Testis (tissue), 3 donors: Measurements from ENCODE around the gene HEATR5A. TPM values are rescaled to one million over a fixed set of nuclear protein-coding genes. Genes with fewer than 3 reads are reported as not detected.

Experiments
- DNase-seq: peaks from one replicate; pipeline ENCODE4 v3.0.0-alpha.2; 2019
- H3K27ac ChIP-seq, 2 donors: fragments of 200-600 bp; sonication (generic); one replicate each; pipeline ENCODE4 v1.5.1; 2019
- H3K27me3 ChIP-seq: fragments of 200-600 bp; sonication (generic); one replicate; pipeline ENCODE4 v1.5.1; 2019
- H3K36me3 ChIP-seq: fragments of 200-600 bp; sonication (generic); one replicate; pipeline ENCODE4 v1.5.1; 2017; ENCODE audit warnings: low read depth; ENCODE audit errors: missing control alignments
- H3K4me1 ChIP-seq: fragments of 200-600 bp; sonication (generic); one replicate; pipeline ENCODE4 v1.5.1; 2019
- H3K4me3 ChIP-seq, 2 donors: fragments of 200-600 bp; sonication (generic); one replicate each; pipeline ENCODE4 v1.5.1; 2017 to 2019
- H3K9me3 ChIP-seq: fragments of 200-600 bp; sonication (generic); one replicate; pipeline ENCODE4 v1.5.1; 2017
- POLR2A ChIP-seq: fragments of 450-650 bp; IDR thresholded peaks from one replicate; pipeline ENCODE4 v1.6.1; 2017; ENCODE audit warnings: antibody characterized with exemption, mild to moderate bottlenecking, moderate library complexity
- WGBS, 2 donors: methylation state at CpG; one replicate each; pipeline ENCODE4 v1.1.5; 2018; 5-methylcytosine and 5-hydroxymethylcytosine counted together
- intact Hi-C: fragments of 100-400 bp; cut with DNase I; formaldehyde crosslinking; loops from one replicate; pipeline ENCODE4 v1.15.1; 2023; ENCODE audit warnings: low total_unique reads
- polyA plus RNA-seq: library from polyadenylated mRNA; stranded (reverse); fragments of 350-450 nt; fragmentation: Illumina TruSeq; extraction: RNeasy Lipid Tissue Mini Kit (QIAGEN cat#74804); gene quantifications from one replicate; pipeline ENCODE4 v1.2.3, GENCODE V29; 2014; ENCODE audit warnings: low read depth, low replicate concordance; ENCODE audit not compliant: insufficient read depth
- total RNA-seq, 2 donors: library from RNA; depleted of rRNA; stranded (reverse); fragments of >200 nt; gene quantifications; one replicate each; pipeline ENCODE4 v1.2.3, GENCODE V29; 2016
- TF ChIP-seq, protein P1 (sequence below), 3 experiments: fragments of 450-650 bp in 2 of 3; fragments of 200-600 bp in 1 of 3; sonication (generic) in 1 of 3; IDR thresholded peaks; one replicate each; pipeline ENCODE4 v1.5.1; 2016 to 2019; ENCODE audit warnings: antibody characterized with exemption in 3 of 3, mild to moderate bottlenecking in 2 of 3, moderate library complexity in 1 of 3

The HEATR5A gene
- total and polyA plus RNA-seq, 3 donors from 2014 or later = 19.6 to 39.8 (median 33.0) TPM

DNA sequence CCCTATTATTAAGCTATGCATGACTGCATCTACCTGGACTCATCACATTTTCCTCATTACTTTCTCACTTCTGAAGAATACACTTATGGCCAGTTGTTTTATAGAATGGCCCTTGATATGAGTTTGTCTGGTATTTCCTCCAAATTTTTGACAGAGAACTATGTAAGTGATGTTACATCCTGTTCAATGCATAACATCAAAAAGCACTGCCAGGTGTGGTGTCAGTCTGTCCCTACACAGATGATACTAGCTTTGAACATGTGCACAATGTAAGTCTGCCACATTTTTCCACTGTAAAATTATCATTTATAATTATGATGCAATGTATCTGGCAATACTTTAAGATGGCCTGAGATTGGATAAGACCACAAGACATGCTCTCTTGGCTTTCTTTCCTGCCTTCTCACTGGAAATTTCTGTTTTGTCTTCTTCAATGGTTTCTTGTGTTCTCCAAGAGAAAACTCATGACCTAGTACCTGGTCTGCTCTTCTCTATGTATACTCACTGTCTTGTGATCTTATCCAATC is 28.3 kb downstream of the HEATR5A start:
- Histone ChIP-seq H3K4me3 (no peak overlapping the region), H3K27me3 (no peaks in the 10 kb centered on the region), H3K4me1 (peaks cover 17% of the 10 kb centered on the region), H3K9me3 (no peaks in the 10 kb centered on the region), H3K36me3 (no peaks in the 10 kb centered on the region), H3K27ac (no peak overlapping the region)
- DNase-seq = no peak
- no peak for TF ChIP-seq POLR2A
- TF ChIP-seq, protein P1, sequence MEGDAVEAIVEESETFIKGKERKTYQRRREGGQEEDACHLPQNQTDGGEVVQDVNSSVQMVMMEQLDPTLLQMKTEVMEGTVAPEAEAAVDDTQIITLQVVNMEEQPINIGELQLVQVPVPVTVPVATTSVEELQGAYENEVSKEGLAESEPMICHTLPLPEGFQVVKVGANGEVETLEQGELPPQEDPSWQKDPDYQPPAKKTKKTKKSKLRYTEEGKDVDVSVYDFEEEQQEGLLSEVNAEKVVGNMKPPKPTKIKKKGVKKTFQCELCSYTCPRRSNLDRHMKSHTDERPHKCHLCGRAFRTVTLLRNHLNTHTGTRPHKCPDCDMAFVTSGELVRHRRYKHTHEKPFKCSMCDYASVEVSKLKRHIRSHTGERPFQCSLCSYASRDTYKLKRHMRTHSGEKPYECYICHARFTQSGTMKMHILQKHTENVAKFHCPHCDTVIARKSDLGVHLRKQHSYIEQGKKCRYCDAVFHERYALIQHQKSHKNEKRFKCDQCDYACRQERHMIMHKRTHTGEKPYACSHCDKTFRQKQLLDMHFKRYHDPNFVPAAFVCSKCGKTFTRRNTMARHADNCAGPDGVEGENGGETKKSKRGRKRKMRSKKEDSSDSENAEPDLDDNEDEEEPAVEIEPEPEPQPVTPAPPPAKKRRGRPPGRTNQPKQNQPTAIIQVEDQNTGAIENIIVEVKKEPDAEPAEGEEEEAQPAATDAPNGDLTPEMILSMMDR (IDR thresholded peaks at IDR 0.05) = no peak
- intact Hi-C loops = no loop called here

DNA sequence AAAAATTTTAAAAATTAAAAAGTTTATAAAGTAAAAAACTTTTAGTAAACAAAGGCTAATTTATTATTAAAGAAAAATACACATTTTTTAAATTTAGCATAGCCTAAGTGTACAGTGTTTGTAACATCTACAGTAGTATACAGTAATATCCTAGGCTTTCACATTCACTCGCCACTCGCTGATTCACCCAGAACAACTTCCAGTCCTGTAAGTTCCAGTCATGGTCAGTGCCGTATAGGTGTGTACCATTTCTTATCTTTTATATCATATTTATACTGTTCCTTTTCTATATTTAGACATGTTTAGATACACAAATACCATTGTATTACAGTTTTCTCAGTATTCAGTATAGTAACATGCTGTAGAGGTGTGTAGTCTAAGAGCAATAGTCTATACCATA is 28.9 kb downstream of the HEATR5A start:
- Histone ChIP-seq H3K27me3 (no peaks in the 10 kb centered on the region), H3K4me3 (no peak overlapping the region), H3K4me1 (peaks cover 17% of the 10 kb centered on the region), H3K27ac (no peak overlapping the region), H3K36me3 (no peaks in the 10 kb centered on the region), H3K9me3 (no peaks in the 10 kb centered on the region)
- DNase-seq = no peak
- TF ChIP-seq POLR2A = no peak
- TF ChIP-seq, protein P1 (IDR thresholded peaks at IDR 0.05) = no peak
- intact Hi-C loops = no loop called here
- WGBS, 2 donors = 95% methylated on average over 3 of the region's 3 CpGs

DNA sequence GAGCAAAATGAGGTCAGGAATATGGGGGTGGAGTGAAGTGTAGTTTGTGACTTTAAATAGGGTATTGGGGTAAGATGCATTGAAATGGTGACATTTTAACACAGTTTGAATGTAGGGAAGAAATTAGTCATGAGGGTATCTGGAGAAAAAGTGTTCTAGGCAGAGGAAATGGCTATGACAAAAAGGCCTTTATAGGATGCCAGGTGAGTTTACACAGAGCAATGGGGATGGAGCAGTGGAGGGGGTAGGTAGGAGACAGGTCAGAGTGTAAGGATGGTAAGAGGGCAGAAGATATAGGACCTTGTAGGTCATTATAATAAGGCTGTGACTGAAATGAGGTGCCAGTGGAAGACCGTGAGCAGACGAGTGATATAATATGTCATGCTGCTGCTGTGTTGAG is 30.4 kb downstream of the HEATR5A start:
- TF ChIP-seq, protein P1 (IDR thresholded peaks at IDR 0.05) = no peak
- no peak for TF ChIP-seq POLR2A
- no peak for DNase-seq
- no peak overlapping the region for H3K4me3 ChIP-seq
- intact Hi-C loops = no loop called here
- peak overlapping the region in 1 of 2 donors; percentile 66 for H3K27ac ChIP-seq
- H3K36me3 ChIP-seq = no peaks in the 10 kb centered on the region
- WGBS, 2 donors = 73 to 80% methylated on average over 2 of the region's 2 CpGs
- no peaks in the 10 kb centered on the region for H3K27me3 ChIP-seq
- H3K4me1 ChIP-seq = peaks cover 17% of the 10 kb centered on the region
- H3K9me3 ChIP-seq = no peaks in the 10 kb centered on the region

DNA sequence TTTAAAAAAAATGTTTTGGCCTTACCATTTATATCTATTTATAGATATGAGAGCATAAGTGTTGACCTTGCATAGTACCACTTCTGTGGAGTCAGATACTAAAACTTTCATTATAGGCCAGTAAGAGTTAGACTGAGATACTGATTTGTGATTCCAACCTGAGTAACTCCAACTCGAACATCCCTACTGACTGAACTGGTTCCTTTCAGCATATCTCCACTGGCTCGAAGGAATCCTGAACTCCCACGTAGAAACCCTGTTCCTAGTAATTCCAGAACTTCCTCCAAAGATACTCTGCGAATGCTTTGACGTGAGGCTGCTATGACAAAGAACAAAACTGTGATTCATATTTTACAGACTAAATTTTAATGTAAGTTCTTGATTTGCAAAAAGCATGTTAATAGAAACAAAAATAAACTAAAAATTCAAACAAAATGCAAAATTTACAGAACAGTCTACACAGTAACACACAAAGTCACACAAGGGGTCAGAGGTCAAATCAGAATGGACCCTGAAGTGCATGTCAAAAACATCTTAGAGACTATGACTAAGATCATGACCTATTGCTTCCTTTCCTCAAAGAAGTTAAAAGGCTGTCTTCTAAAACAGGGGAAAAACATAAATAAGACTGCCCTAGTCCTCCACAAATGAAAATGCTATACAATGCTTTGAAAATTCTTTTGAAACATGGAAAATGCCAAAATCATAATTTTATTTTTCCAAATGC is 31.5 kb downstream of the HEATR5A start:
- Histone ChIP-seq H3K36me3 (no peaks in the 10 kb centered on the region), H3K27me3 (no peaks in the 10 kb centered on the region), H3K9me3 (no peaks in the 10 kb centered on the region), H3K4me1 (peaks cover 17% of the 10 kb centered on the region), H3K27ac (peak overlapping the region; percentile 51 to 66), H3K4me3 (no peak overlapping the region)
- no peak for TF ChIP-seq POLR2A
- WGBS, 2 donors = 27 to 49% methylated on average over 5 of the region's 5 CpGs
- intact Hi-C loops = no loop called here
- DNase-seq = peak; percentile 26

DNA sequence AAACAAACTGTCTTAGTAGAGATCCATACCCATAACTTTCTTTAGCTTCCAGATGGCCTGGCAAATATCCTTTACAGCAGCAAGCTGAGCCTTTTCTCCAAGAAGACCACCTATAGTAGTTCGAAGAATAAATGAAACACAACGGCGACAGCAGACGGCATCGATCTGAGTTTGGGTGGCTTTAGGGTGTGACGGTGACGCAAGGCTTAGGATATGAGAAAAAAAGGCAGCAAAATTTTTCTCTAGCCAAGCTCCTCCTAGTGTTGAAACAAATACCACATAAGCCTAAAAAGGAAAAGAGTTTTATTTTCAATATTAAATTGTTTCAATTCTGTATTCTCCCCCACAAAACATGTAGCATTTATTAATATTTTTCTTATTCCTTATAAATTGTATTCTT is 33.3 kb downstream of the HEATR5A start:
- WGBS, 2 donors = 96 to 97% methylated on average over 7 of the region's 7 CpGs
- Histone ChIP-seq H3K4me1 (peaks cover 17% of the 10 kb centered on the region), H3K27me3 (no peaks in the 10 kb centered on the region), H3K36me3 (no peaks in the 10 kb centered on the region), H3K4me3 (no peak overlapping the region), H3K27ac (no peak overlapping the region), H3K9me3 (no peaks in the 10 kb centered on the region)
- no peak for DNase-seq
- TF ChIP-seq POLR2A = no peak
- TF ChIP-seq, protein P1 (IDR thresholded peaks at IDR 0.05) = no peak
- intact Hi-C loops = no loop called here
